Right cardiac atrium (tissue), 5 donors: ENCODE measurements around the gene ARFGEF3. TPM values are rescaled to one million over a fixed set of nuclear protein-coding genes. Genes with fewer than 3 reads are reported as not detected.
"Not testable (repeated sequence)": the region's sequence is repeated elsewhere in the genome, so short reads cannot be mapped to it uniquely, and the experiment has no call there.

ENCODE experiments used
- ATAC-seq, 2 donors: fragments of 200-7000 bp; cut with Tn5 transposase; one replicate each; pipeline versions ENCODE4 v1.8.0 to v1.9.1; 2020; ENCODE audit warnings: moderate library complexity in 2 of 2, mild to moderate bottlenecking in 1 of 2
- DNase-seq, 3 donors: peaks; one replicate each; pipeline ENCODE4 v3.0.0-alpha.2; 2020
- H3K27ac ChIP-seq: one replicate; pipeline ENCODE4 v1.5.1; 2013; ENCODE audit warnings: mild to moderate bottlenecking, low read length, control low read depth, moderate library complexity
- H3K27me3 ChIP-seq: one replicate; pipeline ENCODE4 v1.6.1; 2013; ENCODE audit not compliant: control insufficient read depth, insufficient read depth
- H3K4me1 ChIP-seq: one replicate; pipeline ENCODE4 v1.6.1; 2013; ENCODE audit warnings: low read length; ENCODE audit not compliant: control insufficient read depth, insufficient read depth
- H3K4me3 ChIP-seq: one replicate; pipeline ENCODE4 v1.5.1; 2013; ENCODE audit warnings: low read length, control low read depth
- H3K9me3 ChIP-seq: one replicate; pipeline ENCODE4 v1.6.1; 2013; ENCODE audit warnings: low read length; ENCODE audit not compliant: control insufficient read depth
- WGBS: extraction: QIAGEN DNeasy Blood & Tissue Kit; methylation state at CpG from one replicate; pipeline ENCODE4 v1.1.7; 2013; 5-methylcytosine and 5-hydroxymethylcytosine counted together
- intact Hi-C, 4 donors: fragments of 100-400 bp; cut with DNase I; formaldehyde crosslinking; loops; one replicate each; pipeline versions ENCODE4 v1.11.0 to v1.14.0; 2022 to 2023
- long read RNA-seq, 4 donors: library from polyadenylated mRNA; unstranded; transcript quantifications; one replicate each; pipeline ENCODE4 v2.0.0, GENCODE V29; 2020 to 2021
- polyA plus RNA-seq: library from polyadenylated mRNA; stranded (reverse); fragments of 200-250 nt; gene quantifications from one replicate; pipeline ENCODE4 v1.2.3, GENCODE V29; 2013
- total RNA-seq, 4 donors: library from RNA; stranded (reverse); fragmentation: NEBNext Ultra II Directional; extraction: Animal tissue kit (Norgen Biotek cat#: 25700); gene quantifications; one replicate each; pipeline ENCODE4 v1.2.1, GENCODE V29; 2021
- donor health status: healthy with polysubstance abuse.
- donor health status: DM: no; HTN: yes; CAD: no.
- donor health status: DM: no; HTN: no; CAD: no.
- donor health status: DM: no; HTN: yes; CAD: no; lungs with severe emphysema.
- donor health status: DM: yes; HTN: yes; CAD: no.

The ARFGEF3 gene
- 1 to 10 TPM; 1.1 to 2.0 (median 1.6) TPM for total RNA-seq
- 0.63 TPM for polyA plus RNA-seq
- long read RNA-seq, donor 1, partial matches to known transcripts: 0 of 1 reads
- long read RNA-seq, donor 1, other reads (novel, unspliced or antisense): 1 of 1 reads
- long read RNA-seq, donor 2, full-length matches to known transcripts: 1 of 1 reads
- long read RNA-seq, donor 2, partial matches to known transcripts: 0 of 1 reads
- long read RNA-seq, donor 2, other reads (novel, unspliced or antisense): 0 of 1 reads
- long read RNA-seq, donor 3, partial matches to known transcripts: 1 of 1 reads
- long read RNA-seq, donor 3, other reads (novel, unspliced or antisense): 0 of 1 reads
- long read RNA-seq, donor 4: 0 reads

- DNase-seq: peak; percentile 63 to 83 (median 75)
- peak within 1 kb of the TSS; percentile 61 for H3K4me3 ChIP-seq
- no peak within 1 kb of the TSS for H3K27ac ChIP-seq
- peak; percentile 83 to 93 for ATAC-seq
- H3K9me3 ChIP-seq: no peaks in the 10 kb centered on the region
- no peaks in the 10 kb centered on the region for H3K27me3 ChIP-seq
- 1% methylated on average over 93 of the region's 93 CpGs for WGBS
- no peaks in the 10 kb centered on the region for H3K4me1 ChIP-seq
- intact Hi-C loops: no loop called here
These were observed at the start of gene ARFGEF3 for GRCh38 chr6:138161338-138162110. Gene ARFGEF3, plus strand, starts transcription at chr6:138161939. Its CDS starts 148 bp downstream, at chr6:138162087.

GRCh38 chr6:138113588-138114210 lies 48.0 kb upstream of the ARFGEF3 start:
- WGBS: 72% methylated on average over 3 of the region's 3 CpGs
- Histone ChIP-seq H3K27ac (no peak overlapping the region), H3K27me3 (no peaks in the 10 kb centered on the region), H3K4me3 (no peak overlapping the region), H3K4me1 (no peaks in the 10 kb centered on the region), H3K9me3 (no peaks in the 10 kb centered on the region)
- DNase-seq (no peak), ATAC-seq (no peak)
- intact Hi-C loops: loop anchor here (5.0 to 10.0 kb wide), 5 partner anchors 161 to 651 kb away; no protein-coding TSS in a partner anchor

- Histone ChIP-seq H3K27me3 (no peaks in the 10 kb centered on the region), H3K27ac (no peak overlapping the region), H3K9me3 (no peaks in the 10 kb centered on the region), H3K4me1 (no peaks in the 10 kb centered on the region), H3K4me3 (no peak overlapping the region)
- ATAC-seq (no peak), DNase-seq (no peak)
- 28% methylated on average over 7 of the region's 7 CpGs for WGBS
- intact Hi-C loops: loop anchor here (5.0 to 10.0 kb wide), 8 partner anchors 160 to 652 kb away; no protein-coding TSS in a partner anchor
These were observed 46.5 kb upstream of the ARFGEF3 start for GRCh38 chr6:138115201-138115600.

GRCh38 chr6:138115877-138116660 lies 45.7 kb upstream of the ARFGEF3 start:
- intact Hi-C loops: loop anchor here (5.0 to 10.0 kb wide), 8 partner anchors 159 to 651 kb away; no protein-coding TSS in a partner anchor
- Histone ChIP-seq H3K27me3 (no peaks in the 10 kb centered on the region), H3K4me1 (no peaks in the 10 kb centered on the region), H3K27ac (no peak overlapping the region), H3K9me3 (no peaks in the 10 kb centered on the region), H3K4me3 (no peak overlapping the region)
- DNase-seq (peak; percentile 36 to 73 (median 67)), ATAC-seq (peak; percentile 88)
- 22% methylated on average over 13 of the region's 13 CpGs for WGBS

GRCh38 chr6:138116661-138116999 lies 45.1 kb upstream of the ARFGEF3 start:
- intact Hi-C loops: loop anchor here (5.0 to 10.0 kb wide), 8 partner anchors 158 to 651 kb away; no protein-coding TSS in a partner anchor
- DNase-seq: no peak
- no peaks in the 10 kb centered on the region for H3K27me3 ChIP-seq
- no peaks in the 10 kb centered on the region for H3K9me3 ChIP-seq
- no peak for ATAC-seq
- WGBS: 69% methylated on average over 3 of the region's 3 CpGs
- no peak overlapping the region for H3K4me3 ChIP-seq
- H3K27ac ChIP-seq: no peak overlapping the region
- H3K4me1 ChIP-seq: no peaks in the 10 kb centered on the region

- H3K9me3 ChIP-seq: no peaks in the 10 kb centered on the region
- intact Hi-C loops: loop anchor here (5.0 to 10.0 kb wide), 8 partner anchors 157 to 650 kb away; no protein-coding TSS in a partner anchor
- no peak overlapping the region for H3K27ac ChIP-seq
- 85% methylated on average over 8 of the region's 8 CpGs for WGBS
- DNase-seq (no peak), ATAC-seq (no peak)
- no peaks in the 10 kb centered on the region for H3K4me1 ChIP-seq
- H3K27me3 ChIP-seq: no peaks in the 10 kb centered on the region
- no peak overlapping the region for H3K4me3 ChIP-seq
These were observed 44.3 kb upstream of the ARFGEF3 start for GRCh38 chr6:138117376-138117914.

- not testable (repeated sequence) for DNase-seq, ATAC-seq, H3K4me3 ChIP-seq, H3K27ac ChIP-seq, H3K9me3 ChIP-seq, H3K4me1 ChIP-seq, H3K27me3 ChIP-seq
- intact Hi-C loops: loop anchor here (5.0 to 10.0 kb wide), 8 partner anchors 156 to 648 kb away; no protein-coding TSS in a partner anchor
- WGBS: 89% methylated on average over 1 of the region's 1 CpG
These were observed 42.5 kb upstream of the ARFGEF3 start for GRCh38 chr6:138119229-138119628.

GRCh38 chr6:138119976-138120375 lies 41.8 kb upstream of the ARFGEF3 start:
- no peaks in the 10 kb centered on the region for H3K9me3 ChIP-seq
- no peak overlapping the region for H3K27ac ChIP-seq
- H3K27me3 ChIP-seq: no peaks in the 10 kb centered on the region
- intact Hi-C loops: loop anchor here (5.0 to 10.0 kb wide), 8 partner anchors 155 to 647 kb away; no protein-coding TSS in a partner anchor
- no peak for ATAC-seq
- no peak for DNase-seq
- H3K4me1 ChIP-seq: no peaks in the 10 kb centered on the region
- no peak overlapping the region for H3K4me3 ChIP-seq

GRCh38 chr6:138124096-138124495 lies 37.6 kb upstream of the ARFGEF3 start:
- no peak for ATAC-seq
- 90% methylated on average over 4 of the region's 4 CpGs for WGBS
- H3K9me3 ChIP-seq: no peaks in the 10 kb centered on the region
- intact Hi-C loops: loop anchor here in 1 of 4 donors (10.0 kb wide), 1 partner anchor 391 kb away; no protein-coding TSS in a partner anchor
- no peak for DNase-seq
- H3K27me3 ChIP-seq: no peaks in the 10 kb centered on the region
- H3K4me1 ChIP-seq: no peaks in the 10 kb centered on the region
- H3K27ac ChIP-seq: no peak overlapping the region
- no peak overlapping the region for H3K4me3 ChIP-seq

GRCh38 chr6:138128096-138128495 lies 33.6 kb upstream of the ARFGEF3 start:
- peaks cover 2% of the 10 kb centered on the region for H3K4me1 ChIP-seq
- no peaks in the 10 kb centered on the region for H3K27me3 ChIP-seq
- 69% methylated on average over 3 of the region's 3 CpGs for WGBS
- ATAC-seq (no peak), DNase-seq (no peak)
- H3K9me3 ChIP-seq: no peaks in the 10 kb centered on the region
- H3K27ac ChIP-seq: no peak overlapping the region
- intact Hi-C loops: loop anchor here in 1 of 4 donors (10.0 kb wide), 1 partner anchor 387 kb away; no protein-coding TSS in a partner anchor
- H3K4me3 ChIP-seq: no peak overlapping the region
